WTC11 (cell line): ENCODE measurements around the gene ZSWIM6. TPM values are rescaled to one million over a fixed set of nuclear protein-coding genes. Genes with fewer than 3 reads are reported as not detected.

Experiments used
- ATAC-seq: fragments of 200-7000 bp; cut with Tn5 transposase; 2 replicates; pipeline ENCODE4 v1.10.0; 2021; ENCODE audit warnings: mild to moderate bottlenecking, moderate library complexity
- CTCF ChIA-PET: fragments of 300-600 bp; sonication (Branson Sonifier 250); formaldehyde crosslinking; loops from one replicate; lab custom pipeline; 2021; ENCODE audit warnings: antibody characterized with exemption; lab: Charles Lee
- POLR2A ChIA-PET: fragments of 350-600 bp; sonication (Branson Sonifier 250); formaldehyde crosslinking; loops from one replicate; lab custom pipeline; 2021; ENCODE audit warnings: antibody characterized with exemption; lab: Charles Lee
- DNase-seq: peaks from one replicate; pipeline ENCODE4 v3.0.0; 2021; ENCODE audit warnings: low spot score
- H3K27ac Mint-ChIP-seq: 2 replicates; pipeline ENCODE4 v1.8.0; 2021; ENCODE audit warnings: mixed read lengths
- H3K27me3 Mint-ChIP-seq: 2 replicates; pipeline ENCODE4 v1.8.0; 2021; ENCODE audit warnings: low read depth, mild to moderate bottlenecking, moderate library complexity, mixed read lengths
- H3K36me3 Mint-ChIP-seq: 2 replicates; pipeline ENCODE4 v1.8.0; 2021; ENCODE audit warnings: mixed read lengths
- H3K4me1 Mint-ChIP-seq: 2 replicates; pipeline ENCODE4 v1.8.0; 2022; ENCODE audit warnings: mixed read lengths
- H3K4me3 Mint-ChIP-seq: 2 replicates; pipeline ENCODE4 v1.8.0; 2021; ENCODE audit warnings: mild to moderate bottlenecking, moderate library complexity, mixed read lengths
- H3K9me3 Mint-ChIP-seq: 2 replicates; pipeline ENCODE4 v1.8.0; 2021; ENCODE audit warnings: mixed read lengths
- AR ChIP-seq: fragments of 250-450 bp; sonication (Bioruptor Pico); IDR thresholded peaks from 2 replicates; pipeline ENCODE4 v1.9.0; 2021; ENCODE audit warnings: mild to moderate bottlenecking
- ATF3 ChIP-seq: sonication (generic); formaldehyde crosslinking; conservative IDR thresholded peaks from 2 replicates; pipeline ENCODE4 v1.8.1; 2022; ENCODE audit warnings: mild to moderate bottlenecking, missing genetic modification reagents
- CREM ChIP-seq: sonication (generic); formaldehyde crosslinking; IDR thresholded peaks from 2 replicates; pipeline ENCODE4 v1.8.1; 2022; ENCODE audit warnings: mild to moderate bottlenecking, missing genetic modification reagents, moderate library complexity
- ELF4 ChIP-seq: sonication (generic); formaldehyde crosslinking; IDR thresholded peaks from 2 replicates; pipeline ENCODE4 v1.8.1; 2022; ENCODE audit warnings: low read depth, mild to moderate bottlenecking, moderate library complexity, missing genetic modification reagents
- ESRRA ChIP-seq: sonication (generic); formaldehyde crosslinking; IDR thresholded peaks from 2 replicates; pipeline ENCODE4 v1.8.1; 2022; ENCODE audit warnings: mild to moderate bottlenecking, missing genetic modification reagents, borderline replicate concordance
- ETV6 ChIP-seq: sonication (generic); formaldehyde crosslinking; IDR thresholded peaks from 2 replicates; pipeline ENCODE4 v1.8.1; 2022; ENCODE audit warnings: mild to moderate bottlenecking, missing genetic modification reagents
- FOXP1 ChIP-seq: sonication (generic); formaldehyde crosslinking; IDR thresholded peaks from 2 replicates; pipeline ENCODE4 v1.8.0; 2022; ENCODE audit warnings: missing genetic modification reagents, mild to moderate bottlenecking, moderate library complexity, borderline replicate concordance
- FOXP4 ChIP-seq: sonication (generic); formaldehyde crosslinking; IDR thresholded peaks from 2 replicates; pipeline ENCODE4 v1.8.0; 2022; ENCODE audit warnings: mild to moderate bottlenecking, missing genetic modification reagents
- GRHL2 ChIP-seq: fragments of 250-450 bp; sonication (Bioruptor Pico); IDR thresholded peaks from 2 replicates; pipeline ENCODE4 v1.8.0; 2022; ENCODE audit warnings: mild to moderate bottlenecking, moderate library complexity; ENCODE audit not compliant: insufficient replicate concordance, severe bottlenecking
- IRF1 ChIP-seq: sonication (generic); formaldehyde crosslinking; IDR thresholded peaks from 2 replicates; pipeline ENCODE4 v1.8.0; 2023; ENCODE audit warnings: missing genetic modification reagents
- IRF2 ChIP-seq: sonication (generic); formaldehyde crosslinking; IDR thresholded peaks from 2 replicates; pipeline ENCODE4 v1.8.0; 2022; ENCODE audit warnings: low read depth, missing genetic modification reagents, borderline replicate concordance
- NFE2L1 ChIP-seq: sonication (generic); formaldehyde crosslinking; IDR thresholded peaks from 2 replicates; pipeline ENCODE4 v1.8.1; 2023; ENCODE audit warnings: missing genetic modification reagents
- OVOL2 ChIP-seq: fragments of 250-450 bp; sonication (Bioruptor Pico); IDR thresholded peaks from 2 replicates; pipeline ENCODE4 v1.9.0; 2021; ENCODE audit warnings: mild to moderate bottlenecking, borderline replicate concordance
- PREB ChIP-seq: sonication (generic); formaldehyde crosslinking; IDR thresholded peaks from 2 replicates; pipeline ENCODE4 v1.8.1; 2022; ENCODE audit warnings: mild to moderate bottlenecking, missing genetic modification reagents, moderate library complexity, borderline replicate concordance
- SMAD3 ChIP-seq: sonication (generic); formaldehyde crosslinking; IDR thresholded peaks from 2 replicates; pipeline ENCODE4 v1.8.0; 2022; ENCODE audit warnings: missing genetic modification reagents, mild to moderate bottlenecking, borderline replicate concordance
- SMAD4 ChIP-seq: sonication (generic); formaldehyde crosslinking; IDR thresholded peaks from 2 replicates; pipeline ENCODE4 v1.8.0; 2022; ENCODE audit warnings: mild to moderate bottlenecking, missing genetic modification reagents
- TCF7 ChIP-seq: sonication (generic); formaldehyde crosslinking; IDR thresholded peaks from 2 replicates; pipeline ENCODE4 v1.8.0; 2022; ENCODE audit warnings: mild to moderate bottlenecking, low read depth, missing genetic modification reagents, moderate library complexity
- USF1 ChIP-seq: sonication (generic); formaldehyde crosslinking; IDR thresholded peaks from 2 replicates; pipeline ENCODE4 v1.8.0; 2022; ENCODE audit warnings: mild to moderate bottlenecking, missing genetic modification reagents
- ZMAT4 ChIP-seq: fragments of 250-450 bp; sonication (Bioruptor Pico); IDR thresholded peaks from 2 replicates; pipeline ENCODE4 v1.9.0; 2021; ENCODE audit warnings: mild to moderate bottlenecking
- ZNF121 ChIP-seq: sonication (generic); formaldehyde crosslinking; IDR thresholded peaks from 2 replicates; pipeline ENCODE4 v1.8.0; 2023; ENCODE audit warnings: missing genetic modification reagents
- ZNF232 ChIP-seq: sonication (generic); formaldehyde crosslinking; IDR thresholded peaks from 2 replicates; pipeline ENCODE4 v1.8.0; 2022; ENCODE audit warnings: mild to moderate bottlenecking, missing genetic modification reagents
- total RNA-seq: library from RNA; stranded (reverse); gene quantifications from 3 replicates; pipeline ENCODE4 v1.2.3, GENCODE V29; 2021

Gene ZSWIM6
- total RNA-seq, 1 experiment from 2014 or later, result 12.5 TPM

- TF ChIP-seq FOXP4 (CRISPR knock-in tag) (no peak), GRHL2 (no peak)
Measured at GRCh38 chr5:61309115-61309514, 22.9 kb upstream of the ZSWIM6 start (continued).

- POLR2A ChIA-PET, result no interaction called here
Measured at GRCh38 chr5:61311056-61311610, 20.9 kb upstream of the ZSWIM6 start.

GRCh38 chr5:61311836-61312808 lies 19.9 kb upstream of the ZSWIM6 start:
- H3K9me3 Mint-ChIP-seq, result no peaks in the 10 kb centered on the region
- no peak for ATAC-seq
- CTCF ChIA-PET, result interaction anchor here (0.6 kb wide), 1 partner anchor 72 kb away, joined by 3 read pairs; no protein-coding TSS in a partner anchor
- H3K4me3 Mint-ChIP-seq, result no peak overlapping the region
- POLR2A ChIA-PET, result no interaction called here
- no peak for DNase-seq
- H3K27ac Mint-ChIP-seq, result no peak overlapping the region
- H3K27me3 Mint-ChIP-seq, result peaks cover 82% of the 10 kb centered on the region
- no peaks in the 10 kb centered on the region for H3K36me3 Mint-ChIP-seq
- peaks cover 3% of the 10 kb centered on the region; the same call in 1 of the 2 replicates for H3K4me1 Mint-ChIP-seq
- TF ChIP-seq IRF2 (CRISPR knock-in tag) (no peak), ETV6 (CRISPR knock-in tag) (no peak), IRF1 (CRISPR knock-in tag) (no peak), SMAD4 (no peak), AR (CRISPR knock-in tag) (no peak)

More at GRCh38 chr5:61311056-61311610, 20.9 kb upstream of the ZSWIM6 start:
- TF ChIP-seq ATF3, result no peak
- TF ChIP-seq ESRRA (CRISPR knock-in tag), result no peak
- TF ChIP-seq ZNF121 (CRISPR knock-in tag), result no peak
- no peak for TF ChIP-seq FOXP1 (CRISPR knock-in tag)
- no peak for TF ChIP-seq PREB (CRISPR knock-in tag)
- TF ChIP-seq GRHL2, result no peak
- TF ChIP-seq OVOL2 (CRISPR knock-in tag), result no peak
- TF ChIP-seq SMAD3 (CRISPR knock-in tag), result no peak
- TF ChIP-seq CREM (CRISPR knock-in tag), result no peak
- no peak for TF ChIP-seq USF1 (CRISPR knock-in tag)
- TF ChIP-seq ZNF232 (CRISPR knock-in tag), result no peak
- TF ChIP-seq ELF4 (CRISPR knock-in tag), result no peak
- TF ChIP-seq ZMAT4 (CRISPR knock-in tag), result no peak
- no peak for TF ChIP-seq NFE2L1 (CRISPR knock-in tag)
- no peak for TF ChIP-seq TCF7
- Mint-ChIP-seq H3K27me3 (peaks cover 86% of the 10 kb centered on the region), H3K9me3 (no peaks in the 10 kb centered on the region), H3K4me1 (peaks cover 10% of the 10 kb centered on the region), H3K36me3 (no peaks in the 10 kb centered on the region), H3K4me3 (no peak overlapping the region), H3K27ac (no peak overlapping the region)
- peak; percentile 55 for DNase-seq
- CTCF ChIA-PET, result no interaction called here
- peak; percentile 90 for ATAC-seq
